Central memory CD4-positive, alpha-beta T cell (primary cell): ENCODE data around the gene IFNG.

Source experiments
- DNase-seq: peaks from one replicate; pipeline ENCODE4 v3.0.0; 2022

Gene IFNG

GRCh38 chr12:68163560-68164081, 4.1 kb upstream of the IFNG start:
- no peak for DNase-seq

GRCh38 chr12:68162374-68162773, 2.8 kb upstream of the IFNG start:
- no peak for DNase-seq

DNA sequence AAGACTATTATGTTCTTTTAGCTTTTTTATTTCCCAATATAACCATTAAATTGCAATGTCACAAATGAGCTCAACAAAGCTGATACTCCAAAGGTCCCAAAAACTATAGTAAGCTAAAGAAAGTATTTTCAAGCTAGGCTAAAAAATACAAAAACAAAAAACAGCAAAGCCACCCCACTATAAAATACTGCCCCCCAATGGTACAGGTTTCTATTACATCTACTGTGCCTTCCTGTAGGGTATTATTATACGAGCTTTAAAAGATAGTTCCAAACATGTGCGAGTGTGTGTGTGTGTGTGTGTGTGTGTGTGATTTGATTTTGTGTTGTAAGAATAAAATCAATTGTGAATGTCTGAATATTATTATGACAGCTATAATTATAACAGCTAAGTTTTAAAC, 1.1 kb downstream of the IFNG start:
- DNase-seq = peak; percentile 47

- no peak for DNase-seq
These were observed 2.2 kb downstream of the IFNG start for GRCh38 chr12:68157380-68157779.

DNA sequence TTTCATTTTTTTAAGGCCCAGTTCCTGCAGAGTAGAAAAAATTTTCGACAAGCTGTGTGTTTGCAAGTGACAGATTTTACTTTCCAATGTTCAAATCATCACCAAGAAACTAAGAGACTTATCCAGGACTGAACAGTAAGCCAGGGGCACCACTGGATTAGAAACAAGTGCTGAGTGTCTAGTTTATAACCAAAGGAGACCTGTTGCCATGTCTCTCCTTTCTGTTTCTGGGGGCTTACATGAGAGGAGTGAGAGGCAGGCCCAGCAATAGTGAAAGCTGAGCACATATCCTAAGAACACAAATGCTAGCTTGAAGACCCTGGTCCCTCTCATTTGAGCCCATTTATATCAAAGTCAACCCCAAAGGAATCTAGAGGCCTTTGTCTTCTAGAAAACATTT, 2.9 kb downstream of the IFNG start:
- DNase-seq = no peak

DNA sequence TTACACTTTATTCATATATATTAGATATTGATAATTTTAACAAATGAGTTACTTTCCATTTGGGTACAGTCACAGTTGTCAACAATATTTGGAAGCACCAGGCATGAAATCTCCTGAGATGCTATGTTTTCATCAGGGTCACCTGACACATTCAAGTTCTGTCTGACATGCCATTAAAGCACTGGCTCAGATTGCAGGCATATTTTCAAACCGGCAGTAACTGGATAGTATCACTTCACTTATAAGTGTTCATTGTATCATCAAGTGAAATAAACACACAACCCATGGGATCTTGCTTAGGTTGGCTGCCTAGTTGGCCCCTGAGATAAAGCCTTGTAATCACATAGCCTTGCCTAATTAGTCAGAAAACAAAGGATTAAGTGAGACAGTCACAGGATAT, 4.8 kb downstream of the IFNG start:
- DNase-seq = no peak

DNA sequence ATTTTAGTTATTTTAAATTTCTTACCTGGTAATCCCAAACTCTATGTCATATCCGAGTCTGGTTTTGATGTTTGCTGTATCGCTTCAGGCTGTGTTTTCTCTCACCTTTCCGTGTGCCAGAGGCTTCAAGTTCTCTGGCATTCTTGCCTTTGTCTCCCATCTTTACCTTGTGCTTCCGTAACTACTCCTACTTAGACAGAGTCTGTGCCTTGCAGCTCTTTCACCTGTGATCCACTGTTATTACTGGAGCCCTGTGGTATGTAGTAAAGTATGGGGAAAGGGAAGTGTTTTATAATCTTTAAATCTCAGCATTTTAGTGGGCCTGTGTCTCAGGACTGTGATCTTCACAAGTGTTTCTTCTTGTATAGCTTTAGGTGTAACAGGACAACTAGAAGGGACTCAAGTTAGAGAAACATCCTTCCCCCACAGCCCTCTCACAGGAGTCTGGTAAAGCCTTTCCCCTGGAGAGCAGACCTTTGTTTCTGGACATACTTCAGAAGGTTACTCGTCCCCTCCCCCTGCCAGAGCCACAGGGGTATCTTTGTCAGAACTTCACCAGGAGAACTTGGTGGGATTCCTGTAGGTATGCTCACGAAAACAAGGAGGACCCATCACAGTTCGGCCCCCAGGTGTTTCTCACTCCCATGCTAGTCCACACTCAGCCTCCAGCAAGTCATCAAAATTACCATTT, 11.1 kb downstream of the IFNG start:
- DNase-seq = no peak

- no peak for DNase-seq
These were observed 19.0 kb downstream of the IFNG start for GRCh38 chr12:68140556-68140955.

DNA sequence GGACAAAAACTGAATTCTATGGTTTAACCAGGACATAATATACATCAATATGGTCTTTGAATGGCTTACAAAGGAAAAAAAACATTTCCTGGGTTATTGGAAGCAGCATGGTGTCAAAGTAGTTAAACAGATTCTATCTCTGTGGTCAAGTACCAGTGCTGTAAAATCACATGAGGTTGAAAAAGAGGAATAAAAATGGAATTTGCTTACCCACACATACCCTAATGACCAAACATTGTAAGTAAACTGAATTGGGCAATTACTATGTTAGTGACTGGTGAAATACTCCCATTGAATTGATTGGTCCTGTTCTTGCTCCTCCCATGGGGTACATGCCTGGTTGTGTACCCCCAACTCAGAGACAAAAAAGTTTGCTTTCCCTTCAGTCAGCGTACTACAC, 19.6 kb downstream of the IFNG start:
- no peak for DNase-seq

GRCh38 chr12:68139001-68139400, 20.5 kb downstream of the IFNG start:
- DNase-seq = no peak

DNA sequence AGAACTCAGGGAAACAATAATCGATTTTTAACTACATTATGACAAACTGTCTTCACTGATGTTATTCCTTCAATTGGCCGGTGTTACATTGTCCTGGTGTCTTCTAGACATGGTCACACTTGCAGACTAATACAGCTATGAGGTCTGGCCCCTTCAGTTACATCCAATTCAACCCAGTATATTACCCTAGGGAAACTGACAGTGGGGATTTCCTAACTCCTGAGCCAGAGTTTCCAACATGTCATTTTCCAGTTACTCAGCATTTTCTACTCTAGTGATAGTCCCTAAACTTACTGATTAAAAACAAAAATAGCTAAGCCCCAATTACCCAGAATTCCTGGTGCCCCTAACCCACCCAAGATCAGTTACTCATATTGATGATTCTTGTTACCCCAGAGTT, 21.1 kb downstream of the IFNG start:
- no peak for DNase-seq

- DNase-seq = no peak
These were observed 22.2 kb downstream of the IFNG start for GRCh38 chr12:68137335-68137830.

- no peak for DNase-seq
These were observed 24.0 kb downstream of the IFNG start for GRCh38 chr12:68135520-68135919.

GRCh38 chr12:68131867-68132414, 27.6 kb downstream of the IFNG start:
- no peak for DNase-seq

- no peak for DNase-seq
These were observed 29.6 kb downstream of the IFNG start for GRCh38 chr12:68129979-68130378.

- DNase-seq = no peak
These were observed 37.2 kb downstream of the IFNG start for GRCh38 chr12:68122236-68122920.

DNA sequence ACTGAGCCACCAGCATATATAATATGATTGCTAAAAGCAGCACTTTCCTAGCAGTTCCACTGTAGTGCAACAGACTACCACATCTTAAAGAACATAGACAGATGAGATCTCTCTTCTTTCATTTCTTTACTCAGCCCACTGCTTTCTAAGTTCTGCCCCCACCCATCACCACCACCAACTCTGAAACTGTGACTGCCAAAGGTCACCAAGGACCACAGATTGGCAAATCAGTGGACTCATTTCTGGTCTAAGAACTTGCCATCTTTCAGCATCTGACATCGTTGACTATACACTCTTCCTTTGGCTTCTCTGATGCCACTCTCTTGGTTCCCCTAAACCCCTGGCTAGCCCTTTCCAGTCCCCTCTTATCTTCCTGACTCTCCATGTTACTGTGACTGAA, 38.4 kb downstream of the IFNG start:
- DNase-seq = no peak

- DNase-seq = no peak
These were observed 39.8 kb downstream of the IFNG start for GRCh38 chr12:68119724-68120211.

GRCh38 chr12:68119250-68119649, 40.3 kb downstream of the IFNG start:
- DNase-seq = no peak

GRCh38 chr12:68118096-68118755, 41.3 kb downstream of the IFNG start:
- no peak for DNase-seq

GRCh38 chr12:68117661-68118060, 41.9 kb downstream of the IFNG start:
- DNase-seq = no peak

DNA sequence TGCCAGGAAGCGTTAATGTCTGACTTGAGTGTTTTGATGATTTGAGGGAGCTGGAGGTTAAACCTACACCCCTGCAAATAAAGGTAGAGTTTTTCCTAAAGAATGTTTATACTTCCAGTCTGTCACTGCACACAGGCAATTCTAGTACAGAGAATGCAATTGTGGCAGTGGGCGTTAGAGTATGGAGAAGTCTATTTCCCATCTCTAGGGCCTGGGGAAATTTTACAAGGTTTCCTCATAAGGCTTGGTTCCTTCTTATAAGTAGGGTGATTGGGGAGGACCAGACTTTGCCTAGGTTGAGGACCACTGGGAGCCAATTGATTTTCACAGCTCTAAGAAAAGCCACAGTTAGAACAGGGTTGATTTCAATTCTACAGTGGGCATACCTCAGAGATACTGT, 44.3 kb downstream of the IFNG start:
- no peak for DNase-seq

DNA sequence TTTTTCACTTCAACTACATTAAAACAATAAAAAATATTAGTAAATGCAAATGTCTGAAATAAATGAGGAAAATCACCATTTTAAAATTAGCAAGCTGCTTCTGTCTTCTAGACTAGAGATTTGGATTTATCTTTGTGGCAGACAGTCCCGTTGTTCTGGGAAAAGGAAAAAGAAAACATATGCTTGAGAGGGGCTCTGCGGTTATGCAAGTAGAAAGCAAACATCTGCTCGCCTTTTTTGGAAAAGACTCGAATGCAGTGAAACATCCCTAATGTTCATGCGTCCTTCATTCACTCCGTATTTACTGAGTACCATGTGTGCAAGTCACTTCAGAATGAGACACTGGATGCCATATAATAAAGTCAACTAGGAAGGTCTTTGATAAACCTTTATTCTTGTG, 44.9 kb downstream of the IFNG start:
- DNase-seq = no peak
